ENCODE data around the gene PLEKHM3.

The PLEKHM3 gene

DNA sequence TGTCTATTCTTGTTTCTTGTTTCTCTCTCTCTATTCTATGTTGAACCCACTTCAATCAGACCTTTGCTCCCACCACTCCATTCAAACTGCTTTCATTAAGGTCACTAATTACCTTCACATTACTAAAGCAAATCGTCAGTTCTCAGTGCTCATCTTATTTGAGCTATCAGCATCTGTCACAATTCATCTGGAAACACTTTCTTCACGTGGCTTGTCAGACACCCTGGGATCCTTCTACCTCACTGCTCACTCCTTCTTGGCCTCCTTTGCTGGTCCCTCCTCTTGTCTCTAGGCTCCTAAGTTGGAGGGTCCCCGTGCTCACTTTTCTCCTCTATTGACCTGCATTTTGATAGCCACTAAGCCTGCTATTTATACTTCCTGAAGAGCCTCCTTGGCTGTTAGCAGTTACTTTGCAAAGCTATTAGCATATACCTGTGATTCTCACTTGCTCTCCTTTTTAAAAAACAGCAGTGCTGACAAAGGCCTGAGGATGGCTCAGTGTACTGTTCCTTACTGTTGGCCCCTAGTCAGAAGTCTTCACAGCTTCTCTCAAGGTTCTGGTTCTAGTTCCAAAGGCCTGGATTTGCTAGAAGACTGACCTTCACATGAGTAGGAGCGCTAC lies 80.2 kb downstream of the PLEKHM3 start:
- TF ChIP-seq, protein P1, sequence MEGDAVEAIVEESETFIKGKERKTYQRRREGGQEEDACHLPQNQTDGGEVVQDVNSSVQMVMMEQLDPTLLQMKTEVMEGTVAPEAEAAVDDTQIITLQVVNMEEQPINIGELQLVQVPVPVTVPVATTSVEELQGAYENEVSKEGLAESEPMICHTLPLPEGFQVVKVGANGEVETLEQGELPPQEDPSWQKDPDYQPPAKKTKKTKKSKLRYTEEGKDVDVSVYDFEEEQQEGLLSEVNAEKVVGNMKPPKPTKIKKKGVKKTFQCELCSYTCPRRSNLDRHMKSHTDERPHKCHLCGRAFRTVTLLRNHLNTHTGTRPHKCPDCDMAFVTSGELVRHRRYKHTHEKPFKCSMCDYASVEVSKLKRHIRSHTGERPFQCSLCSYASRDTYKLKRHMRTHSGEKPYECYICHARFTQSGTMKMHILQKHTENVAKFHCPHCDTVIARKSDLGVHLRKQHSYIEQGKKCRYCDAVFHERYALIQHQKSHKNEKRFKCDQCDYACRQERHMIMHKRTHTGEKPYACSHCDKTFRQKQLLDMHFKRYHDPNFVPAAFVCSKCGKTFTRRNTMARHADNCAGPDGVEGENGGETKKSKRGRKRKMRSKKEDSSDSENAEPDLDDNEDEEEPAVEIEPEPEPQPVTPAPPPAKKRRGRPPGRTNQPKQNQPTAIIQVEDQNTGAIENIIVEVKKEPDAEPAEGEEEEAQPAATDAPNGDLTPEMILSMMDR (conservative IDR thresholded peaks at IDR 0.05; ENCODE audit: control insufficient read depth, insufficient read depth, low read depth, low read length) = no peak
- no peak overlapping the region for H3K4me3 ChIP-seq (ENCODE audit: control insufficient read depth, low read depth, low read length)
- DNase-seq (ENCODE audit: low read depth) = no peak

GRCh38 chr2:207944334-207944733 lies 81.0 kb downstream of the PLEKHM3 start:
- DNase-seq (ENCODE audit: low read depth) = no peak
- H3K4me3 ChIP-seq (ENCODE audit: control insufficient read depth, low read depth, low read length) = no peak overlapping the region
- TF ChIP-seq, protein P1 (conservative IDR thresholded peaks at IDR 0.05; ENCODE audit: control insufficient read depth, insufficient read depth, low read depth, low read length) = no peak

GRCh38 chr2:207939342-207940108 lies 85.8 kb downstream of the PLEKHM3 start:
- H3K4me3 ChIP-seq (ENCODE audit: control insufficient read depth, low read depth, low read length) = no peak overlapping the region
- TF ChIP-seq, protein P1 (conservative IDR thresholded peaks at IDR 0.05; ENCODE audit: control insufficient read depth, insufficient read depth, low read depth, low read length) = no peak
- no peak for DNase-seq (ENCODE audit: low read depth)

- DNase-seq (ENCODE audit: low read depth) = no peak
- TF ChIP-seq, protein P1 (conservative IDR thresholded peaks at IDR 0.05; ENCODE audit: control insufficient read depth, insufficient read depth, low read depth, low read length) = no peak
These were observed 86.4 kb downstream of the PLEKHM3 start for GRCh38 chr2:207938886-207939285.

GRCh38 chr2:207938415-207938814 lies 86.9 kb downstream of the PLEKHM3 start:
- TF ChIP-seq, protein P1 (conservative IDR thresholded peaks at IDR 0.05; ENCODE audit: control insufficient read depth, insufficient read depth, low read depth, low read length) = no peak
- no peak for DNase-seq (ENCODE audit: low read depth)
- H3K4me3 ChIP-seq (ENCODE audit: control insufficient read depth, low read depth, low read length) = no peak overlapping the region

More at GRCh38 chr2:207938886-207939285, 86.4 kb downstream of the PLEKHM3 start:
- H3K4me3 ChIP-seq (ENCODE audit: control insufficient read depth, low read depth, low read length) = no peak overlapping the region

GRCh38 chr2:207937823-207938222 lies 87.5 kb downstream of the PLEKHM3 start:
- H3K4me3 ChIP-seq (ENCODE audit: control insufficient read depth, low read depth, low read length) = no peak overlapping the region
- DNase-seq (ENCODE audit: low read depth) = no peak
- TF ChIP-seq, protein P1 (conservative IDR thresholded peaks at IDR 0.05; ENCODE audit: control insufficient read depth, insufficient read depth, low read depth, low read length) = no peak
